GM23338 (cell line): ENCODE measurements around the gene APOOL. TPM values are rescaled to one million over a fixed set of nuclear protein-coding genes. Genes with fewer than 3 reads are reported as not detected.

Experiments
- ATAC-seq: fragments of 200-7000 bp; cut with Tn5 transposase; 3 replicates; pipeline ENCODE4 v1.9.1; 2020
- DNase-seq: peaks from one replicate; pipeline ENCODE4 v3.0.0-alpha.2; 2015; ENCODE audit warnings: low spot score
- H2AFZ ChIP-seq: fragments of 200-600 bp; sonication (generic); 2 replicates; pipeline ENCODE4 v1.8.0; 2016; ENCODE audit warnings: antibody characterized with exemption, mild to moderate bottlenecking, moderate library complexity
- H3F3A ChIP-seq: fragments of 200-600 bp; sonication (generic); replicated peaks from 2 replicates; pipeline ENCODE4 v1.8.0; 2017; ENCODE audit warnings: antibody characterized with exemption, mixed run types, low read depth
- H3K27ac ChIP-seq: fragments of 200-600 bp; sonication (generic); 2 replicates; pipeline ENCODE4 v1.6.1; 2016; ENCODE audit warnings: low read depth
- H3K27me3 ChIP-seq: fragments of 200-600 bp; sonication (generic); 2 replicates; pipeline ENCODE4 v1.8.0; 2016; ENCODE audit warnings: mild to moderate bottlenecking, mixed run types, moderate library complexity; ENCODE audit not compliant: insufficient read depth
- H3K36me3 ChIP-seq: fragments of 200-600 bp; sonication (generic); 2 replicates; pipeline ENCODE4 v1.8.0; 2016; ENCODE audit warnings: mild to moderate bottlenecking; ENCODE audit not compliant: insufficient read depth
- H3K4me1 ChIP-seq: fragments of 200-600 bp; sonication (generic); 2 replicates; pipeline ENCODE4 v1.8.0; 2016; ENCODE audit warnings: mild to moderate bottlenecking, moderate library complexity; ENCODE audit not compliant: insufficient read depth
- H3K4me2 ChIP-seq: fragments of 200-600 bp; sonication (generic); 2 replicates; pipeline ENCODE4 v1.7.1; 2017; ENCODE audit warnings: mixed run types
- H3K4me3 ChIP-seq: fragments of 200-600 bp; sonication (generic); 2 replicates; pipeline ENCODE4 v1.6.1; 2016; ENCODE audit warnings: mixed run types
- H3K79me2 ChIP-seq: fragments of 200-600 bp; sonication (generic); replicated peaks from 2 replicates; pipeline ENCODE4 v1.8.0; 2017; ENCODE audit warnings: mild to moderate bottlenecking; ENCODE audit not compliant: insufficient read depth
- H3K9me2 ChIP-seq: fragments of 200-600 bp; sonication (generic); 2 replicates; pipeline ENCODE4 v1.8.0; 2017; ENCODE audit not compliant: insufficient read depth
- H4K20me1 ChIP-seq: fragments of 200-600 bp; sonication (generic); replicated peaks from 2 replicates; pipeline ENCODE4 v1.8.0; 2017; ENCODE audit warnings: mild to moderate bottlenecking; ENCODE audit not compliant: insufficient read depth
- H3K27ac Mint-ChIP-seq: 2 replicates; pipeline ENCODE4 v1.8.0; 2020; ENCODE audit warnings: inconsistent platforms, mild to moderate bottlenecking, moderate library complexity, mixed read lengths
- H3K27me3 Mint-ChIP-seq: 3 replicates; pipeline ENCODE4 v1.8.0; 2022; ENCODE audit warnings: low read depth, mild to moderate bottlenecking, moderate library complexity, mixed read lengths, inconsistent platforms; ENCODE audit not compliant: insufficient read depth, poor library complexity
- H3K36me3 Mint-ChIP-seq: 3 replicates; pipeline ENCODE4 v1.8.0; 2021; ENCODE audit warnings: low read depth, mild to moderate bottlenecking, inconsistent platforms, moderate library complexity, mixed read lengths
- H3K4me1 Mint-ChIP-seq: 3 replicates; pipeline ENCODE4 v1.8.0; 2020; ENCODE audit warnings: mild to moderate bottlenecking, inconsistent platforms, mixed read lengths
- H3K4me3 Mint-ChIP-seq: 3 replicates; pipeline ENCODE4 v1.8.0; 2021; ENCODE audit warnings: moderate library complexity, mild to moderate bottlenecking, inconsistent platforms, mixed read lengths
- H3K9me3 Mint-ChIP-seq: 3 replicates; pipeline ENCODE4 v1.8.0; 2020; ENCODE audit warnings: moderate library complexity, mild to moderate bottlenecking, inconsistent platforms, mixed read lengths
- ETS1 ChIP-seq: IDR thresholded peaks from 2 replicates; pipeline ENCODE4 v1.6.1; 2016; ENCODE audit warnings: antibody characterized with exemption
- EZH2phosphoT487 ChIP-seq: fragments of 200-600 bp; sonication (generic); IDR thresholded peaks from one replicate; pipeline ENCODE4 v1.8.1; 2018; ENCODE audit warnings: antibody characterized with exemption; ENCODE audit not compliant: unreplicated experiment
- POLR2AphosphoS5 ChIP-seq: IDR thresholded peaks from 2 replicates; pipeline ENCODE4 v1.6.1; 2016; ENCODE audit warnings: antibody characterized with exemption, low read depth
- REST ChIP-seq: IDR thresholded peaks from one replicate; pipeline ENCODE4 v1.6.1; 2018; ENCODE audit warnings: antibody characterized with exemption; ENCODE audit not compliant: unreplicated experiment
- STAT1 ChIP-seq: IDR thresholded peaks from one replicate; pipeline ENCODE4 v1.6.1; 2016; ENCODE audit warnings: antibody characterized with exemption; ENCODE audit not compliant: unreplicated experiment
- ZNF331 ChIP-seq: fragments of 250-450 bp; sonication (Bioruptor Pico); IDR thresholded peaks from 2 replicates; pipeline ENCODE4 v1.5.0; 2020; ENCODE audit warnings: low read depth, mild to moderate bottlenecking, moderate library complexity
- ZNF462 ChIP-seq: fragments of 250-450 bp; sonication (Bioruptor Pico); IDR thresholded peaks from 2 replicates; pipeline ENCODE4 v1.5.0; 2020; ENCODE audit warnings: mild to moderate bottlenecking, moderate library complexity
- polyA plus RNA-seq: library from polyadenylated mRNA; unstranded; fragments of >200 nt; fragmentation: Nextera tagmentation; extraction: Ambion mirVana; gene quantifications from 2 replicates; pipeline ENCODE4 v1.2.1, GENCODE V29; 2016
- total RNA-seq: library from RNA; depleted of rRNA; stranded (reverse); fragments of >200 nt; shearing (Covaris generic); gene quantifications from 2 replicates; pipeline ENCODE4 v1.2.3, GENCODE V29; 2014
- TF ChIP-seq, protein P1 (sequence below), 2 experiments: fragments of 200-600 bp in 1 of 2; sonication (generic) in 1 of 2; conservative IDR thresholded peaks; 2 replicates each; pipeline versions ENCODE4 v1.5.1 to v1.6.1; 2016 to 2017; ENCODE audit warnings: antibody characterized with exemption in 2 of 2, low read depth in 2 of 2, mild to moderate bottlenecking in 2 of 2, moderate library complexity in 1 of 2

Gene APOOL
- total and polyA plus RNA-seq, 2 experiments from 2014 or later = 10.4 to 11.0 TPM

GRCh38 chrX:85115252-85115651 lies 111.6 kb downstream of the APOOL start:
- H4K20me1 ChIP-seq = no peaks in the 10 kb centered on the region
- H3K9me3 Mint-ChIP-seq = no peaks in the 10 kb centered on the region; the same call in 2 of the 3 replicates
- H3K4me1 Mint-ChIP-seq = no peaks in the 10 kb centered on the region
- no peak overlapping the region for H3K27ac ChIP-seq
- H3K27me3 Mint-ChIP-seq = peaks cover 3% of the 10 kb centered on the region
- H3K79me2 ChIP-seq = no peaks in the 10 kb centered on the region
- H3K4me3 Mint-ChIP-seq = no peak overlapping the region
- no peak overlapping the region for H3K4me2 ChIP-seq
- no peaks in the 10 kb centered on the region for H3K9me2 ChIP-seq
- ATAC-seq = no peak
- H3K4me1 ChIP-seq = no peaks in the 10 kb centered on the region
- H2AFZ ChIP-seq = no peak overlapping the region
- no peaks in the 10 kb centered on the region for H3K36me3 Mint-ChIP-seq
- no peak overlapping the region for H3K4me3 ChIP-seq
- H3K27ac Mint-ChIP-seq = no peak overlapping the region
- H3K36me3 ChIP-seq = no peaks in the 10 kb centered on the region
- no peak for TF ChIP-seq EZH2phosphoT487
- no peaks in the 10 kb centered on the region for H3F3A ChIP-seq
- no peaks in the 10 kb centered on the region for H3K27me3 ChIP-seq
- no peak for DNase-seq

DNA sequence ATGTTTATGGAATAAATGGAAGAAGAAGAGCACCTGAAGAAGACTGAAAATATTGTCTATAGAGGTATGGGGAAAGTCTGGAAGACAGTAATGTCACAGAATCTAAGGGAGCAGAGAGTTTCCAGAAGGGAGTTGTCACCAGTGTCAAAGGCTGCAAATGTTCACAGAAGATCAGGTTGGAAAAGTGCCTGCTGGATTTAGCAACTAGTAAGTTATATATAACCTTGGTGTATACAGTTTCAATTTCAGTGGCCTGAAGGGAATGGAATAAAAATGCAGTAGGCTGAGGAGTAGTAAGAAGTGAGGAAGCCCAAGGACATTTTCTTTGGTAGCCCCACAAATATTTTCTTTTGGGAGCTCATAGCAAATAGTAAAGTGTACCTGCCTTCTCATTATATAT lies 132.7 kb downstream of the APOOL start:
- Mint-ChIP-seq H3K36me3 (no peaks in the 10 kb centered on the region; the same call in 2 of the 3 replicates), H3K4me1 (no peaks in the 10 kb centered on the region), H3K9me3 (peaks cover 26% of the 10 kb centered on the region), H3K27me3 (no peaks in the 10 kb centered on the region), H3K27ac (no peak overlapping the region), H3K4me3 (no peak overlapping the region)
- no peak overlapping the region for H3K4me2 ChIP-seq
- no peaks in the 10 kb centered on the region for H3K36me3 ChIP-seq
- ATAC-seq = no peak
- no peak for TF ChIP-seq STAT1
- TF ChIP-seq, protein P1, sequence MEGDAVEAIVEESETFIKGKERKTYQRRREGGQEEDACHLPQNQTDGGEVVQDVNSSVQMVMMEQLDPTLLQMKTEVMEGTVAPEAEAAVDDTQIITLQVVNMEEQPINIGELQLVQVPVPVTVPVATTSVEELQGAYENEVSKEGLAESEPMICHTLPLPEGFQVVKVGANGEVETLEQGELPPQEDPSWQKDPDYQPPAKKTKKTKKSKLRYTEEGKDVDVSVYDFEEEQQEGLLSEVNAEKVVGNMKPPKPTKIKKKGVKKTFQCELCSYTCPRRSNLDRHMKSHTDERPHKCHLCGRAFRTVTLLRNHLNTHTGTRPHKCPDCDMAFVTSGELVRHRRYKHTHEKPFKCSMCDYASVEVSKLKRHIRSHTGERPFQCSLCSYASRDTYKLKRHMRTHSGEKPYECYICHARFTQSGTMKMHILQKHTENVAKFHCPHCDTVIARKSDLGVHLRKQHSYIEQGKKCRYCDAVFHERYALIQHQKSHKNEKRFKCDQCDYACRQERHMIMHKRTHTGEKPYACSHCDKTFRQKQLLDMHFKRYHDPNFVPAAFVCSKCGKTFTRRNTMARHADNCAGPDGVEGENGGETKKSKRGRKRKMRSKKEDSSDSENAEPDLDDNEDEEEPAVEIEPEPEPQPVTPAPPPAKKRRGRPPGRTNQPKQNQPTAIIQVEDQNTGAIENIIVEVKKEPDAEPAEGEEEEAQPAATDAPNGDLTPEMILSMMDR (conservative IDR thresholded peaks at IDR 0.05; ENCODE audit: low read depth in 2 of 2) = no peak
- no peak for TF ChIP-seq ETS1
- no peak for TF ChIP-seq EZH2phosphoT487
- no peak for TF ChIP-seq ZNF462 (CRISPR knock-in tag)
- no peak for TF ChIP-seq POLR2AphosphoS5
- TF ChIP-seq ZNF331 (CRISPR knock-in tag) = no peak
- no peak for TF ChIP-seq REST
- H3K4me1 ChIP-seq = no peaks in the 10 kb centered on the region
- H4K20me1 ChIP-seq = no peaks in the 10 kb centered on the region
- H3K4me3 ChIP-seq = no peak overlapping the region
- no peaks in the 10 kb centered on the region for H3F3A ChIP-seq
- H3K27ac ChIP-seq = no peak overlapping the region
- no peaks in the 10 kb centered on the region for H3K27me3 ChIP-seq
- no peaks in the 10 kb centered on the region for H3K9me2 ChIP-seq
- H3K79me2 ChIP-seq = no peaks in the 10 kb centered on the region
- no peak overlapping the region for H2AFZ ChIP-seq
- DNase-seq = no peak
